Esophagus (tissue), 2 donors: ENCODE measurements around the gene SPRR3. TPM values are rescaled to one million over a fixed set of nuclear protein-coding genes. Genes with fewer than 3 reads are reported as not detected.

Experiments used
- H3K27ac ChIP-seq, 2 donors: one replicate each; pipeline ENCODE4 v1.5.1; 2013; ENCODE audit warnings: low read depth in 2 of 2, mild to moderate bottlenecking in 2 of 2, inconsistent platforms in 1 of 2, low read length in 1 of 2, moderate library complexity in 1 of 2
- H3K27me3 ChIP-seq, 2 donors: one replicate each; pipeline ENCODE4 v1.6.1; 2013; ENCODE audit warnings: low read length in 2 of 2, control low read depth in 1 of 2, mild to moderate bottlenecking in 1 of 2; ENCODE audit not compliant: insufficient read depth in 2 of 2, control insufficient read depth in 1 of 2
- H3K36me3 ChIP-seq, 2 donors: one replicate each; pipeline ENCODE4 v1.6.1; 2013; ENCODE audit warnings: low read length in 1 of 2; ENCODE audit not compliant: control insufficient read depth in 2 of 2, insufficient read depth in 2 of 2
- H3K4me1 ChIP-seq, 2 donors: one replicate each; pipeline ENCODE4 v1.6.1; 2013; ENCODE audit warnings: low read length in 1 of 2; ENCODE audit not compliant: control insufficient read depth in 2 of 2, insufficient read depth in 2 of 2
- H3K4me3 ChIP-seq, 2 donors: one replicate each; pipeline ENCODE4 v1.5.1; 2013; ENCODE audit warnings: low read length in 2 of 2, mild to moderate bottlenecking in 2 of 2, low read depth in 1 of 2, moderate library complexity in 1 of 2
- H3K9me3 ChIP-seq, 2 donors: one replicate each; pipeline ENCODE4 v1.6.1; 2013; ENCODE audit warnings: mild to moderate bottlenecking in 2 of 2, low read depth in 1 of 2, low read length in 1 of 2, moderate library complexity in 1 of 2; ENCODE audit not compliant: control insufficient read depth in 2 of 2, insufficient read depth in 1 of 2
- whole genome bisulfite sequencing, 2 donors: extraction: QIAGEN DNeasy Blood & Tissue Kit; methylation state at CpG; one replicate each; pipeline ENCODE4 v1.1.7; 2013; 5-methylcytosine and 5-hydroxymethylcytosine counted together
- polyA plus RNA-seq, 2 donors: library from polyadenylated mRNA; stranded (reverse); fragments of 200-250 nt; gene quantifications; one replicate each; pipeline ENCODE4 v1.2.3, GENCODE V29; 2013
- donor health status: healthy with polysubstance abuse.
- donor health status: Bipolar disorder and iron deficiency.

Gene SPRR3
- polyA plus RNA-seq, 2 donors, result 18,496 to 19,645 TPM

DNA sequence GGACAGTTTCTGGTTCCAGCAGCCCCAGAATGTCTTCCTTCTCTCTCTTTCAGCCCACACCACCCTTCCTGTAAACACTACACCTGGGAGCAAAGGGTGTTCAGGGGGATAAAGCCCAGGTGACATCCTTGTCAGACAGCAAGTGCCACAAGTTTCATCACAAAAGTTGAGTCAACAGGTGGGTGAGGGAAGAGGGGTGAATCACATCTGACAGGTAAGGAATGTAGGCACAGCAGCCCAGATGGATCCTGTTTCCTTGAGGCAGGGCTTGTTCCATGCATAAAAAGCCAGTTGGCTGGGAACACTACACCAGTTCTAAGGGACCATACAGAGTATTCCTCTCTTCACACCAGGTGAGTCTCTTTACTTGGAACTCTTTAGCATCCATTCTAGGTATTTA is 29.3 kb downstream of the SPRR3 start, which contains the start of gene SPRR1B:
Gene SPRR1B, plus strand, starts transcription at position 309 of the 400 bp plus-strand sequence. CDS start 1,143 bp downstream, outside the sequence.
- no peaks in the 10 kb centered on the region for H3K27me3 ChIP-seq
- no peaks in the 10 kb centered on the region for H3K36me3 ChIP-seq
- H3K4me1 ChIP-seq, result peaks cover 0 to 3% of the 10 kb centered on the region in 2 donors
- H3K27ac ChIP-seq, result peak within 1 kb of the TSS; percentile 56 to 67
- peak within 1 kb of the TSS in 1 of 2 donors; percentile 51 for H3K4me3 ChIP-seq
- H3K9me3 ChIP-seq, result peaks cover 0 to 2% of the 10 kb centered on the region in 2 donors

DNA sequence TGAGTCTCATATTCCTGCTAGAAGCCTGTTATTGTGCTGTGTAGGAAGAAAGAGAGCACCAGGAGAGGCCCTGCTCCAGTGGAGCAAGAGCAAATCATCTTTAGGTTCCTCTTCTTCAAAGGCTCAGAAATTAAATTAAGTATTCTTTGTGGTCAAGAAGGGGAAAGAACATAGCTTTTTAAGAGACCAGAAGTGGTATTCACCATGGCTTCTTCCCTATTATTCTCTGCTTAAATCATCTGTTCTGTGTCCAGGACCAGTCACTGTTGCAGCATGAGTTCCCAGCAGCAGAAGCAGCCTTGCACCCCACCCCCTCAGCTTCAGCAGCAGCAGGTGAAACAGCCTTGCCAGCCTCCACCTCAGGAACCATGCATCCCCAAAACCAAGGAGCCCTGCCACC is 30.5 kb downstream of the SPRR3 start:
- Histone ChIP-seq H3K36me3 (no peaks in the 10 kb centered on the region), H3K9me3 (peaks cover 0 to 2% of the 10 kb centered on the region in 2 donors), H3K4me3 (peak overlapping the region; percentile 21 to 51), H3K4me1 (peaks cover 0 to 3% of the 10 kb centered on the region in 2 donors), H3K27me3 (no peaks in the 10 kb centered on the region), H3K27ac (peak overlapping the region; percentile 56 to 78)

DNA sequence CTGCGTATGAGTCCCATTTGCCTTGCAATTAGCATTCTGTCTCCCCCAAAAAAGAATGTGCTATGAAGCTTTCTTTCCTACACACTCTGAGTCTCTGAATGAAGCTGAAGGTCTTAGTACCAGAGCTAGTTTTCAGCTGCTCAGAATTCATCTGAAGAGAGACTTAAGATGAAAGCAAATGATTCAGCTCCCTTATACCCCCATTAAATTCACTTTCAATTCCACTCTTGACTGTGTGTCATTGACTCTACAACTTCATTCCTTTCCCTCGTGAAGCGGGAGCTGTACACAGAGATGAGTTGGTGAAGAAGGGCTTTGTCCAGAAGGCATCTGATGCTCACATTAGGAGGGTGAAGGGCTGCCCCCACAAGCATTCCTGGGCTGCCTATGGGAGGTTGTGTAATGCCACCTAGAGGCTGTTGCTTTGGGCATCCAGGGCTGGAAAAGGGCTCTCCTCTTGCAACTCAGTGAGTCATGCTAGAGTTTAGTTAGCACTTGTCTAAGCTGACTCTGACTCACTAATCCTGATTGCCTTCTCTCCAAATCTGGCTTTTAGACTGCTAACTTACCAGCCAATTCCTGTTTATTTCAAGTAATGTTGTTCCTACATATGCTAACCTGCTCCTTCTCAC is 31.2 kb downstream of the SPRR3 start:
- Histone ChIP-seq H3K4me1 (peaks cover 0 to 3% of the 10 kb centered on the region in 2 donors), H3K36me3 (no peaks in the 10 kb centered on the region), H3K4me3 (peak overlapping the region; percentile 21 to 51), H3K27me3 (no peaks in the 10 kb centered on the region), H3K9me3 (peaks cover 0 to 2% of the 10 kb centered on the region in 2 donors), H3K27ac (peak overlapping the region; percentile 78 to 79)
- 29 to 32% methylated on average over 3 of the region's 3 CpGs for WGBS, 2 donors

DNA sequence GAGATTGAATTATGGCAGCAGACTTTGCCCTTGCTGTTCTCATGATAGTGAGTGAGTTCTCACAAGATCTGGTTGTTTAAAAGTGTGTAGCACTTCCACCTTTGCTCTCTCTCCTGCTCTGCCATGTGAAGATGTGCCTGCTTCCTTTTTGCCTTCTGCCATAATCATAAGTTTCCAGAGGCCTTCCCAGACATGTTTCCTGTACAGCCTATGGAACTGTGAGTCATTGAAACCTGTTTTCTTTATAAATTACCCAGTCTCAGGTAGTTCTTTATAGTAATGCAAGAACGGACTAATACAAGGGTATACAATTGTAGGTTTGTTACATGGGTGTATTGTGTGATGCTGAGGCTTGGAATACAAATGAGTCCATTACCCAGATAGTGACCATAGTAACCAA is 33.7 kb downstream of the SPRR3 start:
- H3K27ac ChIP-seq, result no peak overlapping the region
- no peaks in the 10 kb centered on the region for H3K9me3 ChIP-seq
- H3K36me3 ChIP-seq, result no peaks in the 10 kb centered on the region
- WGBS, 2 donors, result 55 to 61% methylated on average over 1 of the region's 1 CpG
- no peaks in the 10 kb centered on the region for H3K27me3 ChIP-seq
- H3K4me3 ChIP-seq, result no peak overlapping the region
- peaks cover 0 to 3% of the 10 kb centered on the region in 2 donors for H3K4me1 ChIP-seq

DNA sequence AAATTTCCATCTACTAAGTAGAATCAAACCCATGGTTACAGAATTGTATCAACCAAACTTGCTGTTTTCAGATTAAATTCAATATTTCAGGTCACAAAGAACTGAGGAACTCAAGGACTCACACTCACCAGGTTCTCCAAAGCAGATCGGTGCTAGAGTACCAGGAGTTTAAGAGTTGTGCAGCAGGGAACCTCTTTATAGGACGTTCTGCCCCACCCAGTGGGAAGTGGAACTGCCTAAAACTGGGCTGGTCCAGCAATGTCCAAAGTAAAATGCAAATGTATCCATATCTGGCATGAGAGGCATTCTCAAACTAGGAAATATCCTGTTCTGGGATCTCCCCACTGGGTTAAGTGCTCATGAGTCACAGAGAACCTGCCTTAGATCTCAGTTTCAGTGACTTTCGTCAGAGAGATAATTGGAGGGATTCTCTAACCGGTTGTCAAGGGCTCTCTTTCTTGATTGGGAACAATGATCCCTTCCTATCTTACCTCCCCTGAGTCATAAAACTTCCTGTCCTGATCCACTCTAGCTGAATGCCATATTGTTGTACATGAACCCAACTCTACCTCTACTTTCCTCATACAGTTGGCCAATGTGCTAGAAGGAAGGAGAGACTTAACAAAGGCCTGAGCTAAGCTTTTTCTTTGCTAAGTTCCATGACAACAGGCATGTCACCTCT is 39.5 kb downstream of the SPRR3 start, which contains the start of gene SPRR2D:
Gene SPRR2D, minus strand, starts transcription at position 171 of the 682 bp plus-strand sequence. CDS start 774 bp downstream, outside the sequence.
- 61 to 63% methylated on average over 4 of the region's 4 CpGs for WGBS, 2 donors
- H3K27ac ChIP-seq, result peak within 1 kb of the TSS; percentile 27 to 42
- H3K9me3 ChIP-seq, result no peaks in the 10 kb centered on the region
- no peaks in the 10 kb centered on the region for H3K27me3 ChIP-seq
- no peaks in the 10 kb centered on the region for H3K4me1 ChIP-seq
- H3K4me3 ChIP-seq, result no peak within 1 kb of the TSS
- no peaks in the 10 kb centered on the region for H3K36me3 ChIP-seq

DNA sequence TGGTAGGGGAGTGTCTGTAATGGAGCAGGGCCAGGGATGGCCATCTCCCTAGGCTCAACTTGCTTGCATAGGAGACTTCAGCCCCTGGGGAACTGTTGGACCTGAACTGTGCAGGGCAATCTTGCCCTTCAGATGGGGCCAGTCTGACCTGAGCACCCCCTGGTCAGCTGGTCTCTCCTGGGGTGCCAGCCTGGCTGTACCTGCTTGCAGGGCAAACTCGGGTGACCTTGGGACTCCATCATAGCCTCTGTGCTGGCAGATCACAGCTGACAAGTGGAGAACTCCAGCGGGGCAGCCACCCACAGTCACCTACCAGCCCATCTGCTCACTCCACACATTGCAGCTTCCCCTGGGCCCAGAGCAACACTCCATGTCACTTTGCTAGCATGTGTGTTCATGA is 47.7 kb downstream of the SPRR3 start:
- H3K4me1 ChIP-seq, result peaks cover 0 to 2% of the 10 kb centered on the region in 2 donors
- no peak overlapping the region for H3K27ac ChIP-seq
- H3K4me3 ChIP-seq, result no peak overlapping the region
- H3K9me3 ChIP-seq, result no peaks in the 10 kb centered on the region
- no peaks in the 10 kb centered on the region for H3K27me3 ChIP-seq
- WGBS, 2 donors, result 80 to 84% methylated on average over 2 of the region's 2 CpGs
- no peaks in the 10 kb centered on the region for H3K36me3 ChIP-seq

Other genes with a start within 250 kb of the SPRR3 start
- 10 to 100 TPM in 1 of 2 donors, under 1 TPM in 1; 0.44 to 23.9 TPM for gene KPRP, start 243.7 kb upstream of the SPRR3 start, polyA plus RNA-seq
- not detected for gene LCE1F, start 226.6 kb upstream of the SPRR3 start, polyA plus RNA-seq
- gene LCE1E, start 215.5 kb upstream of the SPRR3 start, polyA plus RNA-seq, result under 1 TPM in 1 of 2 donors, not detected in 1; 0.04 TPM
- not detected for gene LCE1D, start 205.0 kb upstream of the SPRR3 start, polyA plus RNA-seq
- gene LCE1C, start 195.1 kb upstream of the SPRR3 start, polyA plus RNA-seq, result under 1 TPM in 1 of 2 donors, not detected in 1; 0.32 TPM
- not detected for gene LCE1B, start 189.8 kb upstream of the SPRR3 start, polyA plus RNA-seq
- gene LCE1A, start 174.3 kb upstream of the SPRR3 start, polyA plus RNA-seq, result not detected
- not detected for gene LCE6A, start 158.9 kb upstream of the SPRR3 start, polyA plus RNA-seq
- not detected for gene LCE7A, start 141.8 kb upstream of the SPRR3 start, polyA plus RNA-seq
- gene SMCP, start 123.4 kb upstream of the SPRR3 start, polyA plus RNA-seq, result not detected
- gene IVL, start 93.2 kb upstream of the SPRR3 start, polyA plus RNA-seq, result 100 to 1,000 TPM; 161 to 344 TPM
- gene SPRR5, start 54.5 kb upstream of the SPRR3 start, polyA plus RNA-seq, result 1 to 10 TPM; 1.1 to 4.2 TPM
- gene SPRR4, start 31.1 kb upstream of the SPRR3 start, polyA plus RNA-seq, result under 1 TPM in 1 of 2 donors, not detected in 1; 0.48 TPM
- gene SPRR1A, start 17.7 kb upstream of the SPRR3 start, polyA plus RNA-seq, result 1,000 to 10,000 TPM; 3,249 to 3,812 TPM
- gene SPRR1B, start 29.5 kb downstream of the SPRR3 start, polyA plus RNA-seq, result 1,000 to 10,000 TPM; 2,433 to 2,781 TPM
- 1,000 to 10,000 TPM; 1,582 to 3,252 TPM for gene SPRR2D, start 39.4 kb downstream of the SPRR3 start, polyA plus RNA-seq
- gene SPRR2A, start 55.8 kb downstream of the SPRR3 start, polyA plus RNA-seq, result 1,000 to 10,000 TPM; 3,933 to 4,263 TPM
- gene SPRR2B, start 69.9 kb downstream of the SPRR3 start, polyA plus RNA-seq, result 10 to 100 TPM; 10.9 to 75.1 TPM
- 1,000 to 10,000 TPM; 1,279 to 1,684 TPM for gene SPRR2E, start 92.8 kb downstream of the SPRR3 start, polyA plus RNA-seq
- gene SPRR2F, start 111.8 kb downstream of the SPRR3 start, polyA plus RNA-seq, result 100 to 1,000 TPM; 104 to 135 TPM
- gene SPRR2G, start 149.1 kb downstream of the SPRR3 start, polyA plus RNA-seq, result 1 to 10 TPM in 1 of 2 donors, under 1 TPM in 1; 0.49 to 2.0 TPM
- gene LELP1, start 201.7 kb downstream of the SPRR3 start, polyA plus RNA-seq, result not detected
- gene PRR9, start 215.8 kb downstream of the SPRR3 start, polyA plus RNA-seq, result not detected